HG03139 (cell line): Measurements from ENCODE around the gene PPP1R3G.
A peak's percentile ranks its signal among the peaks of the same experiment; 100 is the strongest.
"Not testable (repeated sequence)": the region's sequence is repeated elsewhere in the genome, so short reads cannot be mapped to it uniquely, and the experiment has no call there.

Experiments used
- ATAC-seq: cut with Tn5 transposase; IDR thresholded peaks from one replicate; pipeline ENCODE4 v1.9.1; 2021; ENCODE audit not compliant: unreplicated experiment

PPP1R3G gene

GRCh38 chr6:5116243-5116991, 31.3 kb downstream of the PPP1R3G start:
- no peak for ATAC-seq

DNA sequence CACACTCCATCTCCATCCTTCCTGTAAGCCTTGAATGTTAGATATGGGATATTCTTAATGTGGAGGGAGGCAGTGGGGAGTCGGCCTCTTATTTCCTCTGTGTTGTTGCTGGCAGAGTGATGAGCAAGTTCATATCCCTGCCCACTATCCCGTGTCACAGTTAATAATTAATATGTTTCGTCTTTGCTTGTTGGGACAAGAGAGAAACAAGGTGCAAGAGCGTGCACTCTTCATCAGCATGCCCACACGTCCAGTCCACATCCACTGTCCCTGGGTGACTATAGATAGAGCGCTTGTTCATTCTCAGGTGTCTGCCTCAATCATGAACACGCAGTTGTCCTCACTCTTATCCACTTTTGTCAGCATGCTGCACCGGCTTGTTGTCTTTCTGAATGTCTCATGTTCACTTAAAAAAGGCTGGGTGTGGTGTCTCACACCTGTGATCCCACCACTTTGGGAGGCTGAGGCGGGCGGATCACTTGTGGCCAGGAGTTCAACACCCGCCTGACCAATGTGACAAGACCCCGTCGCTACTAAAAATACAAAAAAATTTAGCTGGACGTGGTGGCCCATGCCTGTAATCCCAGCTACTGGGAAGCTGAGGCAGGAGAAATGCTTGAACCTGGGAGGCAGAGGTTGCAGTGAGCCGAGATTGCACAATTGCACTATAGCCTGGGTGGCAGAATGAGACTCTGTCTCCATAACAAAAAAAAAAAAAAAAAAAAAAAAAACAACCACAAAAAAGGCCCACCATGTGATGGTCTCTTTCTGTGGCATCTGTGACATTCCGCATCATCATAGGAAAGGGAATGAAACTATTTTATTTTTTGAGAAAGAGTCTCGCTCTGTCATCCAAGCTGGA, 34.2 kb downstream of the PPP1R3G start:
- ATAC-seq, result no peak

- no peak for ATAC-seq
These were observed 34.9 kb downstream of the PPP1R3G start for GRCh38 chr6:5120011-5120410.

- not testable (repeated sequence) for ATAC-seq
These were observed 35.4 kb downstream of the PPP1R3G start for GRCh38 chr6:5120543-5120942.

- ATAC-seq, result no peak
These were observed 36.3 kb downstream of the PPP1R3G start for GRCh38 chr6:5121479-5121878.

GRCh38 chr6:5121956-5122355, 36.8 kb downstream of the PPP1R3G start:
- no peak for ATAC-seq

DNA sequence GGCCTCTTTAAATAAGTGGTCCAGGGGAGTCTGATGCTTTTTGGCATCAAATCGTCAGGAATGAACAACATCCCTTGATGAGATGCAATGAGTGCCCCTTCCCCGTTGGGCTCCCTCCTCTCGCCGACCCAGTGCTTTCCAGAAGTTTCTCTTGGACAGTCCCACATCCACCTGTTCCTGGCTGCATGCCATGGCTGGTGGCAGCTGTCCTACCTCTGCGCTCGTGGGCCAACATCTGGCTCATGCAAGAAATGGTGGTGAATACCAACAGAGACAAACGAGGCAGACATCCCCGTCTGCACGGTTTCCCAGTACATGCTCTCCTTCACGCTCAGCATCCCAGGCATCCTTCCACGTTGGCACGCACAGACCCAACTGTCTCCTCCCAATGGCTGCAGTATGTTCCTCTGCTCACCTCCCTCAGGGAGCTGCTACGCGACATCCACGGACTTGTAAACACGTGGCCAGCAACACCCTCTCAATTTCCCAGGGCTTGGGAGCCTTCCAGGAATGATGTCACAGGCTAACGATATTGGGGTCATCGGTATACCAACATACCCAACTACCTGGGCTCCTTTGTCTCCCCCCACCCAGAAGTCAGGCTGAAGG, 37.5 kb downstream of the PPP1R3G start:
- no peak for ATAC-seq

- no peak for ATAC-seq
These were observed 38.4 kb downstream of the PPP1R3G start for GRCh38 chr6:5123296-5124143.

DNA sequence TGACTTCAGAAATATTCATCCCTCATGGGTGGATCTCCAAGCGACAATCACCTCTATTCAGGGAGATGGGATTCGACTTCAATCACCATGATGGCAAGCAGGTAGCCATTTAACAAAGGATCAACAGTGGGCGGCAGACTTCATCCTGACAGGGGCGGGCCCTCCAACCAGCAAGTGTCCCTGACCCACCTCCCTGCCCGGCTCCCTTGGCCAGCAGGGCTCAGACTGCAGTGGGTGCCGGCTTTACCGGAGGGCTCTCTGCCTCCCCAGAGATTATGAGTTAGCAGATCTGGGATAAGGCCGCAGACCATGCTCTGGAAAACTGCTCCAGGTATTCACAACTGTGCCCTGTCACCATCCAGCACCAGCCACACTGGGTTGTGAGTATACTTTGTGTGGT, 39.4 kb downstream of the PPP1R3G start:
- ATAC-seq, result no peak

DNA sequence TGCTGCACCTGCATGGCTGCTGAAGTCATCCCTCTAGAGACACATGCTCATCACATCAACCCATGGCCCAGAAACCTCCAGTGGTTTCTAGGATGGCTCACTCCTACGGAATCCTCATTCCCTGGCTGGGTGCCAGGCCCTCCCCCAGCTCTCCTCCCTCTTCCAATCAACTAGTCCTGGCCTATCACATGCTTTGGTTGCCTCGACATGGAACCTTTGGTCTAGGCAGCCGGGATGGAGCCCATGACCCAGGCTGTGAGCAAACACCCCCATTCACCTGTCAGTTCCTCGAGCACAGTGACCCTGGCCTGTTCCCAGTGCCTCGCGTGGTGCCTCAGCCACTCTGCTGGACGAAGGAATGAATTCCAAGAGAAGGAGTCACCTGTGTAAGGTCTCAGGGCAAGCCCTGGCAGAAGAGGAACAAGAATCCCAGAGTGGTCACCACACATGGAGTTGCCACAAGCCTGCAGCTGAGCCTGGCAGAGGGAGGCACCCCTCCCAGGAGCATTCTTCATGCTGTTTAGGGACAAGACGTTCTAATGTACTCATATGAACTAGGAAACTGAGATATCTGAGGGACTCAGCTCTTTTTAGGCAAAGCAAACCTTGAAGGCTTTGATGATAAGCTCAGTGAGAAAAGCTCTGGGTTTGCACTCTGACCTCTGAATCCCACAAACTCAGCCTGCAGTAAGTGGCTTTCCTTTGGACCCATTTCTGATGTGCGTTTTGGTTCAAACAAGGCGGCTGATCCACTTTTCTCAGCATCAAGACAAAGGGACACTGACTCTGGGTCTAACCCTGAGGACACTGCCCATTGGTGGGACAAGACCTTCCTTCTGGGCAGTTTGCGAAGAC, 40.2 kb downstream of the PPP1R3G start:
- no peak for ATAC-seq

DNA sequence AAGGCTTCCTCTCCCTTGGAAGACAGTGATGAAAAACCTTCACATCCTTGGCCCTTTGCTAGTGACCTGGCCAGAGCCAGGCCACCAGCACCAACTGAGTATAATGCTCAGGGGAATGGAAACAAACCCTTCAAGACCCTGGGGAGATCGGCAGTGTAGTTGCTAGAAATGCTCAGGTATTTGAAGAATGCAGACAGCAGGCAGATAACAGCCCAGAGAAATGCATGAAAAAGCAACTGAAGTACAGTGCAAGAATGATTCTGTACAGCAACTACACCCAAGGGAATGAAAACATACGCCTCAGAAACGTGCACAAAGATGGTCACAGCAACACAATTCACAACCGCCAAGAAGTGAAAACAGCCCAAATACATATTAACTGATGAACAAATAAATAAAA, 41.1 kb downstream of the PPP1R3G start:
- ATAC-seq, result no peak

GRCh38 chr6:5127106-5127687, 42.1 kb downstream of the PPP1R3G start:
- no peak for ATAC-seq

- ATAC-seq, result no peak
These were observed 43.2 kb downstream of the PPP1R3G start for GRCh38 chr6:5128351-5128750.

GRCh38 chr6:5130135-5130866, 45.2 kb downstream of the PPP1R3G start:
- ATAC-seq, result no peak

DNA sequence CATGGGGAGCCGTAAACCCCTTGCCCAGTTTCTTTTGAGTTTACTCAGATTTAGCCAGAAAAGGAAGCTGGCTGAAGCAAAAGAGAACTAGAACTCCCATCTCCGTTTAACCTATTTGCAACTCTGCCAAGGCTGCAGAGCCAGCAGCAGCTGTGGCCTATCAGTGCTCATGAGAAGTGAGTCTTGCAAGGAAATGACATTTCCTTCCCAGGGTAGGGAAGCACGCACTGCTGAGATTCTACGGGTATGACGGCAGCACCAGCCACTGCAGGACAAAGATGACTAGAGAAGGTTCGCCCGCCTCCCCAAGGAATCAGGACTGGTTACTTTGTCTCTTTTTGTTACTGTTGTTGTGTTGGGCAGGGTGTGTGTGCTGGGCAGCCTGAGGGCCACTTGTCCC, 47.6 kb downstream of the PPP1R3G start:
- ATAC-seq, result peak; percentile 88

DNA sequence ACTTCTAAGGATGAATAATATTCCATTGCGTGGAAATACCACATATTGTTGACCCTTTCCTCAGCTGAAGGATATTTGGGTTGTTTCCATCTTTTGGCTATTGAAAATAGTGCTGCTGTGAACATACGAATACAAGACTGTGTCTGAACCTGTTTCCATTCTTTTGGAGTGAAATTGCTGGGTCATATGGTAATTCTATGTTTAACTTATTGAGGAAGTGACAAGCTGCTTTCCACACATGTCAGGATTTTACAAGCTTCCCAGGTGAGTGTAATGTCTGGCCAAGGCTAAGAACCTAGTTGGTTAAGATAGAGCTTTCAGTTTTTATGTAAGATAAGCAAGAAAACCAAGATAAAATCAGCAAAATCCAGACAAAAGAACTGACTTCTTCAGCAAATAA, 48.8 kb downstream of the PPP1R3G start:
- ATAC-seq, result no peak

GRCh38 chr6:5135788-5136376, 50.7 kb downstream of the PPP1R3G start:
- ATAC-seq, result no peak

DNA sequence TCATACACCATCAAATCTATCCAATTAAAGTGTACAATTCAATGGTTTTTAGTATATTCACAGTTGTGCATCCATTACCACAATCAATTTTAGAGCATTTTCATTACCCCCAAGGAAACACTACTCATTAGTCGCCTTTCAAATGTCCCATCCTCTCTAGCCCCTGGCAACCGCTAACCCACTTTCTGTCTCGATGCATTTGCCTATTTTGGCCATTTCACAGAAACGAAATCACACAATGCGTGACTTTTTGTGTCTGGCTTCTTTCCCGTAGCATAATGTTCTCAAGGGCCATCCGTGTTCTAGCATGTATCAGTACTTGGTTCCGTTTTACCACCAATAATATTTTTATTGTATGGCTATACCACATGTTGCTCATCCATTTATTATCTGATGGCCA, 51.7 kb downstream of the PPP1R3G start:
- ATAC-seq, result no peak
